Muscle layer of colon (tissue), 2 donors: Measurements from ENCODE around the gene PISD.

Experiments
- H3K27ac ChIP-seq: one replicate; pipeline ENCODE4 v1.7.0; 2013; ENCODE audit warnings: low read depth, mild to moderate bottlenecking, low read length, moderate library complexity
- H3K27me3 ChIP-seq, 2 donors: one replicate each; pipeline ENCODE4 v1.7.0; 2013; ENCODE audit warnings: low read length in 2 of 2, mild to moderate bottlenecking in 2 of 2; ENCODE audit not compliant: insufficient read depth in 2 of 2, control insufficient read depth in 1 of 2
- H3K36me3 ChIP-seq: one replicate; pipeline ENCODE4 v1.7.0; 2013; ENCODE audit warnings: mild to moderate bottlenecking, low read length; ENCODE audit not compliant: insufficient read depth
- H3K4me1 ChIP-seq: one replicate; pipeline ENCODE4 v1.7.0; 2013; ENCODE audit warnings: mild to moderate bottlenecking, low read length; ENCODE audit not compliant: insufficient read depth
- H3K4me3 ChIP-seq, 2 donors: one replicate each; pipeline ENCODE4 v1.7.0; 2013; ENCODE audit warnings: low read length in 2 of 2, low read depth in 1 of 2, mild to moderate bottlenecking in 1 of 2, moderate library complexity in 1 of 2
- H3K9ac ChIP-seq: one replicate; pipeline ENCODE4 v1.7.0; 2013; ENCODE audit warnings: low read length
- H3K9me3 ChIP-seq: one replicate; pipeline ENCODE4 v1.7.0; 2013; ENCODE audit warnings: mild to moderate bottlenecking, low read length
- donor health status: abdominal sarcoma.
- donor health status: Adenocarcinoma of cecum.

The PISD gene

DNA sequence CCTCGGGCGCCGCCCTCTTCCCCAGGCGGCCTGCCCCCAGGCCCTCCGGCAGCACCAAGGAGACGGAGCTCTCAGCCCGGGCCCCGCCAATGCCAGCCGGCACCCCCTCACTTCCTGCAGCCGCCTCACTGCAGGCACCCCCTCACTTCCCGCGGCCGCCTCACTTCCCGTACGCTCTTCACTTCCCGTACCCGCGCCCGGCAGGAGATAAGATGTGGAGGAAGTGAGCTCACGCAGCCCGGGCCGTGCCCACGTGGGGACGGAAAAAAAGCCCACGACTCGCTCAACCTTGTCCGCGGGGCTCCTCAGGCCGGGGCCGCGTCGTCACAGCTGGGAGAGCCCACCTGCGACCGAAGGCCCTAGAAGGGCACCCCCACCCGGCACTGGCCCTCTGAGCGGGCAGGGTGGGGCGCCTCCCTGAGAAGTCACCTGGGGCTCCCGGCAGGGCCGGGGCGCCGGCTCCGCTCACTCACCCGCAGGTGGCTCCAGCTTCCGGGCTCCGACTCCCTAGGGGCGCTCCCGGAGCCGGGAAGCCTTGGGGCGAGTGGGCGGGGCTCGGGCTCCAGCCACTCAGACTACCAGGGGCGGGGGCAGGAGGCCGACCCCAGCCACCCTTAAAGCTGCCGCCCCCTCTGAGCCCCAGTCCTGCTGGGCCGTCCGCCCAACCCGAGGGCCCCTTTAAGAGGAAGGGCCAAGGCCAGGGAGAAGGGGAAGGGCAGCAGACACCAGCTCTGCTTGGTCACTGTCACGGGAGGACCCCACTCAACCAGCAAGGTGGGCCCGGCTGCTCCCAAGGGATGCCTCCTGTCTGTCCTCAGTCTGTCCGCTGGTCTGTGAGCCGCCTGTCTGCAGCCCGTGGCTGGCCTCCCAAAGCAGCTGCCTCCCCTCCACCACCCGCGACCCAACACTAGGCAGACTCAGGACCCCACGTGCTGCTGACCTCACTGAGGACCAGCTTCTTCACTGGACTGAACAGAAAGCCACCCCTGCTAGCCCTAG is 31.4 kb downstream of the PISD start:
- H3K27me3 ChIP-seq = no peaks in the 10 kb centered on the region
- no peaks in the 10 kb centered on the region for H3K36me3 ChIP-seq
- peak overlapping the region; percentile 90 for H3K27ac ChIP-seq
- H3K4me1 ChIP-seq = peaks cover 44% of the 10 kb centered on the region
- H3K9ac ChIP-seq = peak overlapping the region; percentile 53
- H3K9me3 ChIP-seq = no peaks in the 10 kb centered on the region
- H3K4me3 ChIP-seq = peak overlapping the region; percentile 65 to 91

DNA sequence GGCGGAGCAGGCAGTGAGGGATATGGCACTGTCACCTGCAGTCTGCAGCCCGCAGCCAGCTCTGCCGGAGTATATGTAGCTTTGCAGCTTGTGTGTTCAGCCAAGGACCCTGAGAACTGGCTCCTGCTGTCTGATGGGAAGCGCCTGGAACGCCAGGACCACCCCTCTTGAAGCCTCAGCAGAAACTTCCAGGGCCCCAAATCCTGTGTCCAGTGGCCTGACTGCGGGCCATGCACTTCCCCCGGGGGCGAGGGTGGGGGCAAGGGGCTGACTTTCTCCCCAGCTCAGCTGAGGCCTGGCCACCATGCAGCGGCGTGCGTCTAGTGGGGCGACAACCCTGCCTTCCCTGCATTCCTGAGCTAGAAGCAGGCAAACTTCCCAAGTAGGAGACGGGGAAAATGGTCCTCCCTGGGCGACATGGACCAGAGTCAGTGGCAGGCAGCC is 32.3 kb downstream of the PISD start:
- Histone ChIP-seq H3K9ac (peak overlapping the region; percentile 9), H3K27me3 (no peaks in the 10 kb centered on the region), H3K9me3 (no peaks in the 10 kb centered on the region), H3K36me3 (no peaks in the 10 kb centered on the region), H3K4me3 (peak overlapping the region; percentile 65 to 91), H3K27ac (peak overlapping the region; percentile 90), H3K4me1 (peaks cover 52% of the 10 kb centered on the region)

DNA sequence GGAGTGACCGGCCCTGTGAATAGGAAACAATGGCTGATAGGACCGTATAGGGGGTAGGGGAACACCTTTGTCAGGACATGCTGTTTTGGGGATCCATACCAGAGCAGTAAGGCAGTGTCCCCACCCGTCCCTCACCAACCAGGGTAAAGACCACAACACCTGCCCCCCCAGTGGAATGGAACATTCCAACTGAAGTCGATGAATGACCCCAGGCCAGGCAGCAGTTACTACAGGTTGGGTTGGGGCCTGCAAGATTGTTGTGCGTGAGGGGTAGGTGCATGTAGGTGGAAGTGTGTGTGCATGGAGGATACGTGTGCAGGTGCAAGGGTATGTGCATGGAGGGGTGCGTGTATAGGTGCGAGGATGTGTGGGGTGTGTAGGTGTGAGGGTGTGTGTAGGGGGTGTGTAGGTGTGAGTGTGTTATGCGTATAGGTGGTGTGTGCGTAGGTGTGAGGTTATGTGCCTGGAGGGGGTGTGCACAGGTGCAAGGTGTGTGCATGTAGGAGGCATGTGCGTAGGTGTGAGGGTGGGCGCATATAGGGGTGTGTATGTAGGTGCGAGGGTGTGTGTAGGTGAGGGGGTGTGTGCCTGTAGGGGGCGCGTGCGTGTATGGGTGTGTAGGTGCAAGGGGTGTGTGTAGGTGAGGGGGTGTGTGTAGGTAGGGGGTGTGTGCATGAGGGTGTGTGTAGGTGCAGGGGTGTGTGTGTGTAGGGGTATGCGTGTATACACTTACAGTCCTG is 32.9 kb downstream of the PISD start:
- Histone ChIP-seq H3K9me3 (no peaks in the 10 kb centered on the region), H3K4me1 (peaks cover 55% of the 10 kb centered on the region), H3K27ac (no peak overlapping the region), H3K4me3 (peak overlapping the region in 1 of 2 donors; percentile 65), H3K36me3 (no peaks in the 10 kb centered on the region), H3K9ac (peak overlapping the region; percentile 9), H3K27me3 (no peaks in the 10 kb centered on the region)

DNA sequence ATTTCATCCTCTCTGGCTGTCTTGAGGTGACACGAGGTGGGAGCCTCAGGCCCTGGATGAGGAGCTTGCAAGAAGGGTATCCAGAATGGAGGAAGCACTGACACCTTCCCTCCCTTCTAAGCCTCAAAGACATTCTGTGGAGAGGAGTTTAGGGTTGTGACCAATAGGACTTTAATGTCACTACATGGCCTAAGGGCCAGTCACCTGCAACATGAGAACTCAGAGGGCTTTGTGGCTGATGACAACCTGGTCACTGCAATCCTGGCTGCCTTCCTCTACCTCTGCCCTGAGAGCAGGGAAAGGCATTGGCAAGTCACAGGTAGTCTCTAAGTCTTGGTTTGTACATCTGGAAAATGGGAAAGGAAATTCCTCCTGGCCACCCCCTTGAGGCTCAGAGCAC is 33.7 kb downstream of the PISD start:
- Histone ChIP-seq H3K4me3 (no peak overlapping the region), H3K9me3 (no peaks in the 10 kb centered on the region), H3K4me1 (peaks cover 55% of the 10 kb centered on the region), H3K27me3 (no peaks in the 10 kb centered on the region), H3K27ac (no peak overlapping the region), H3K9ac (no peak overlapping the region), H3K36me3 (no peaks in the 10 kb centered on the region)

DNA sequence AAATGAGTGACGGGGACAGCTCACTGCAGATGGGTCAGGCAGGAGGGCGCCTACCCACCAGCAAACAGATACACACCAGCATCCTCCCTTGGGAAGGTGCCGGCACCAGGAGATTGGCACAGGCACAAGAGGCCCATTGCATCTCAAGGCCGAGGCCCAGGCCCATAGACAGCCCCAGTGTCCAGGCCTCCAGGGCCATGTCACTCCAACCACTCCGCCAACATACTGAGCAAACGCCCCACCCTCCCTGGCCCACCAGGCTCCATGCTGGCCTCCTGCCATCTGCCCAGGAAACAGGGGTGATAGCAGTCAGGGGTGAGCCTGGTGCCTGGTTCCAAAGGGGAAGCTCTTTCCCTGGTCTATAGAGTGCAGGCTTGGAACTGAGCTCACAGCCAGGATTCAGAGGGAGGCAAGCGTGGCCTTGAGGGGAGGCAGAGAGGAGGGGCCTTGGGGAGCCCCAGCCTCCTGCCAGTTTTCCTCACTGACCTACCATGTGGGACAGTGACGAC is 34.7 kb downstream of the PISD start:
- Histone ChIP-seq H3K27ac (no peak overlapping the region), H3K36me3 (no peaks in the 10 kb centered on the region), H3K4me1 (peaks cover 55% of the 10 kb centered on the region), H3K4me3 (no peak overlapping the region), H3K9ac (no peak overlapping the region), H3K9me3 (no peaks in the 10 kb centered on the region), H3K27me3 (no peaks in the 10 kb centered on the region)

DNA sequence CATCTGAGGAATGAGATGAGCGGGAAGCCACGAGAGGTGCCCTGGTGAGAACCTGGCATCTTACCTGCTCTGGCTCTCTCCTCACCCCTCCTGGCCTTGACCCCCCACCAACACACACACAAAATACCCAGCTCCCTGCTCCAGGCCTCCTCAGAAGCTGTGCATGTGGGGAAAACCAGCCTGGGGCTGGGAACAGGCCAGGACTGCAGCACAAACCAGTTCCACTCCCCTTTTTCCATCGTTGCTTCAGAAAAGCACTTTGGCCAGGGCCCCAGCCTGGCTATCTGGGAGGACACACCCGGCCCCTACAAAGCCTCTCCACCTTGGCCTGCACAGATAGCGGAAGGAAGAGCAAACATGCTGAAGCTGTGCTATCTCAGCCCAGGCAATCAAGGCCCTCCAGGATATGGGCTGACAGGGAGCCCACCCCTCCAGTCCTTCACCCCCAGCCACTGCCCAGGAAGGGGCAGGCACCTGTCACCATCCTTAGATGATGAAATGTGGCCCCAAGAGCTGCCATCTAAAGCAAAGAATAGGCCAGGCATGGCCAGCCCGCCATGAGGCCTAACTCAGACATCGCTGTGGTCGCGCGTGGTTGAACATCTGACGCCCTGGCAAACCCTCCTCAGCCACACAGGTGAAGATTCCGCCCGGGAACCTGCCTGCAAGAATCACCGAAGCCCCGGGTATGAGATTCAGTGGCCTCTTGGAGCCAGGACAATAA is 35.4 kb downstream of the PISD start:
- no peaks in the 10 kb centered on the region for H3K27me3 ChIP-seq
- H3K9me3 ChIP-seq = no peaks in the 10 kb centered on the region
- H3K9ac ChIP-seq = no peak overlapping the region
- peak overlapping the region in 1 of 2 donors; percentile 15 for H3K4me3 ChIP-seq
- peak overlapping the region; percentile 16 for H3K27ac ChIP-seq
- peaks cover 53% of the 10 kb centered on the region for H3K4me1 ChIP-seq
- H3K36me3 ChIP-seq = no peaks in the 10 kb centered on the region

DNA sequence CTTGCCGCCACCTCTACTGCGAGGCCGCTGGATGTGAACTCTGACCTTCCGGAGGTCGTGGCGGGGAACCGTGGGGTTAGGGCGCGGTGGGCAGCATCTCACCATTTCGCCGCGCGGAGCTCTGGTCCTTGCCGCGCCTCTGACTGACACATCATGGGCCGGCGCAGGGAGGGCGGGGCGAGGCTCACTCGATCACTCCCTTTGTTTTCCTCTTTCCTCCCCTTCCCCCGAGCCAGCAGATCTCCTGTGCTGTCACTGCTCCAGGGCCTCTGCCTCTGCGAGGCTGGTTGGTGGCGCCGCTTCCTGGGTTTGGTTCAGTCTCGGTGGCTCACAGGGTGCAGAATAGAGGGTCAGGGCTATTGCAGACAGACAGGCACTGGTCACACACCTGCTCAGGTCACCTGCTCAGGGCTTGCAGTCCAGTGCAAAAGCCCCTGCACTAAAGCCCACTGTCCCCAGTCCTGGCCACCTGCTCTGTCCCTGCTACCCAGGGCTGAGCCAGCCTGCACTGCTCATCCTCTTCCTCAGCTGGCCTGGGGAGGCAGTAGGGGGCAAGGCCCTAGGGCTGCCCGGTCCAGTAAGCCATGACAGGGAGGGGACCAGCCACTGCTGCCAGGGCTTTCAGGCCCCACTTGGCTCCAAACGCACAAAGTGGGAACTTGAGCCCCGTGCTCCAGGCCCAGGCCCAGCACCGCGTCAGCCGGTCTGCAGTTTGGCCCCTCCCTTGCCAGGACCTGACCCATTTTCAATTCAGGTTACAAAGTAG is 36.2 kb downstream of the PISD start:
- Histone ChIP-seq H3K27me3 (no peaks in the 10 kb centered on the region), H3K9me3 (no peaks in the 10 kb centered on the region), H3K9ac (no peak overlapping the region), H3K4me1 (peaks cover 46% of the 10 kb centered on the region), H3K4me3 (peak overlapping the region in 1 of 2 donors; percentile 49), H3K36me3 (peaks cover 5% of the 10 kb centered on the region), H3K27ac (peak overlapping the region; percentile 49)

DNA sequence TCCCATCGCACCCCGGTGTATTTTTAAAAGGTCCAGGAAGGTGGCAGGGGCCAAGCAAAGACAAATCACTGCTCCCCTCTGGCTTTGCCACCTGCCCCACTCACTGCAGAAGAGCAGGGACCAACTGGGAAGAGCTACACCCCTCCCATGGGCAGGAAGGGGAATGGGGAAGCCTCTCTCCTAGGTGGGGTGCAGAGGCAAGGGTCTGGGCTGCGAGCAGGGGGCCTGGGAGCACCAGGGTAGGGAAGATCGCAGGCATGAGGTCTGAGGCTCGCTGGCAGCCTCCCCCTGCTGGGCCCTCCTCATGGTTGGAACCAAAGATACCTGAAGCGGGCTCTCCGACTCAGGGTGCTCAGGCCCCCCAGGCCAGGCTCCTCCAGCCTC is 36.8 kb downstream of the PISD start:
- Histone ChIP-seq H3K27me3 (no peaks in the 10 kb centered on the region), H3K27ac (peak overlapping the region; percentile 49), H3K36me3 (peaks cover 11% of the 10 kb centered on the region), H3K9ac (no peak overlapping the region), H3K4me1 (peaks cover 45% of the 10 kb centered on the region), H3K4me3 (peak overlapping the region in 1 of 2 donors; percentile 49), H3K9me3 (no peaks in the 10 kb centered on the region)

DNA sequence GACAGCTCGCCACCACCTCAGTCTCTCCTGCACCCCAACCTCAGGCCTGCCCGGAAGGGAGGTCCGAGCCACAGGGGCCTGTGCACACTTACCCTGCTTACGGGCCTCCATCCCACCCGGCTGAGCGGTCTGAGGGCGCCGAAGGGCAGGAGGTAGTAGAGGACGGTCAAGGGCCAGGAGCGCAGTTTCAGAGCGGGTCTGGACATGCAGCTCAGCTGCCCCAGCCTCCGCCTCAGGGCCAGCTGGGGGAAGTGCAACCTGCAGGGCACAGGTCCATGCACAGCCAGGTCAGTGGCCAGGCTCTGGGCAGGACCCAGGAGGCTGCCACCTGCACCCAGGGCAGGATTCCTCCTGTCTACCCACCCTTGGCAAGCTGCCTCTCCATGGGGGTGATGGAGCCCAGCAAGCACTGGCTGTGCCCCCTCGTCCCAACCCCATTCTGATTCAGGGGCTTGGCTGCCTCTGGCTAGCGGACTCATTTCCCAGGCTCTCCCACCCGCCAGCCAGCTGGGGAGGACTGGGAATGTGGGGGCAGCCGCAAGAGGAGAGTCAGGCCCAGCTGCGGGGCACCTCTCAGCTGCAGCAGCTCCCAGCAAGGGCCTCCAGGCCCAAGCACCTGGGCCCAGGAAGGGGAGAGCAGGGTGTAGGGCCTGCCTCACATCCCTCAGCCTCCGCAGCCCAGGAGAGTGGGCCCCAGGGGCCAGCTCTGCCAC is 38.3 kb downstream of the PISD start:
- Histone ChIP-seq H3K4me3 (no peak overlapping the region), H3K27ac (no peak overlapping the region), H3K4me1 (peaks cover 34% of the 10 kb centered on the region), H3K9ac (no peak overlapping the region), H3K27me3 (no peaks in the 10 kb centered on the region), H3K9me3 (no peaks in the 10 kb centered on the region), H3K36me3 (peaks cover 25% of the 10 kb centered on the region)

DNA sequence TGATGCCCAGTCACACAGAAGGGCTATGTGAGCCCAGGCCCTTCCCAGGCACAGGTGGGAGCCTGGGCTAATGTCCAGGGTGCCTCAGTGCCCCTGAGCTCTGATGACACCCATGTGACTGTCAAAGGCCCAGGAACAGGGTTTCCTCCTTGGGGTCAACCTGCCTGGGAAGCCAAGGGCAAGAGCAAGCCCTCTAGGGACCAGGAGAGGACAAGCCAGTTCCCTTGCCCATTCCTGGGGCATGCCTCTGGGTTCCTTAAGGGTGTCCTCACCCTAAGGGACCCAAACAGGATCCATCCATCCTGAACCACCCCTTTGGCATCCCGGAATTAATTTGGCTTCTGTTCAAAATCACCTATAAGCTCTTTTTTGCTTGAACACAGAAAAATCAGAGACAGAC is 39.0 kb downstream of the PISD start:
- Histone ChIP-seq H3K9ac (no peak overlapping the region), H3K27ac (no peak overlapping the region), H3K4me1 (peaks cover 37% of the 10 kb centered on the region)

More for the DNA sequence above, 39.0 kb downstream of the PISD start:
- Histone ChIP-seq H3K4me3 (no peak overlapping the region), H3K9me3 (no peaks in the 10 kb centered on the region), H3K36me3 (peaks cover 32% of the 10 kb centered on the region), H3K27me3 (no peaks in the 10 kb centered on the region)
